BE2C (cell line): Measurements from ENCODE around the gene GNAS-AS1.

ENCODE experiments used
- DNase-seq: peaks from one replicate; pipeline ENCODE4 v3.0.0-alpha.2; 2020
- H3K27me3 ChIP-seq: fragments of 250-450 bp; sonication (Bioruptor Pico); 2 replicates; pipeline ENCODE4 v1.5.1; 2020; ENCODE audit warnings: mild to moderate bottlenecking
- H3K36me3 ChIP-seq: fragments of 250-450 bp; sonication (Bioruptor Pico); 2 replicates; pipeline ENCODE4 v1.5.1; 2020; ENCODE audit warnings: mild to moderate bottlenecking
- H3K4me1 ChIP-seq: fragments of 250-450 bp; sonication (Bioruptor Pico); 2 replicates; pipeline ENCODE4 v1.5.1; 2020
- H3K4me3 ChIP-seq: 2 replicates; pipeline ENCODE4 v1.5.1; 2011; ENCODE audit warnings: low read depth, low read length
- H3K9me3 ChIP-seq: fragments of 250-450 bp; sonication (Bioruptor Pico); 2 replicates; pipeline ENCODE4 v1.5.1; 2020
- TF ChIP-seq, protein P1 (sequence below): IDR thresholded peaks from 2 replicates; pipeline ENCODE4 v1.5.1; 2012; ENCODE audit warnings: mild to moderate bottlenecking, low read depth, low read length

The GNAS-AS1 gene

GRCh38 chr20:58892141-58892931 lies 41.6 kb upstream of the GNAS-AS1 start:
- no peaks in the 10 kb centered on the region for H3K9me3 ChIP-seq
- H3K27me3 ChIP-seq: no peaks in the 10 kb centered on the region
- DNase-seq: peak; percentile 91
- H3K4me3 ChIP-seq: peak overlapping the region; percentile 74
- peaks cover 20% of the 10 kb centered on the region for H3K4me1 ChIP-seq
- peaks cover 24% of the 10 kb centered on the region for H3K36me3 ChIP-seq
- TF ChIP-seq, protein P1, sequence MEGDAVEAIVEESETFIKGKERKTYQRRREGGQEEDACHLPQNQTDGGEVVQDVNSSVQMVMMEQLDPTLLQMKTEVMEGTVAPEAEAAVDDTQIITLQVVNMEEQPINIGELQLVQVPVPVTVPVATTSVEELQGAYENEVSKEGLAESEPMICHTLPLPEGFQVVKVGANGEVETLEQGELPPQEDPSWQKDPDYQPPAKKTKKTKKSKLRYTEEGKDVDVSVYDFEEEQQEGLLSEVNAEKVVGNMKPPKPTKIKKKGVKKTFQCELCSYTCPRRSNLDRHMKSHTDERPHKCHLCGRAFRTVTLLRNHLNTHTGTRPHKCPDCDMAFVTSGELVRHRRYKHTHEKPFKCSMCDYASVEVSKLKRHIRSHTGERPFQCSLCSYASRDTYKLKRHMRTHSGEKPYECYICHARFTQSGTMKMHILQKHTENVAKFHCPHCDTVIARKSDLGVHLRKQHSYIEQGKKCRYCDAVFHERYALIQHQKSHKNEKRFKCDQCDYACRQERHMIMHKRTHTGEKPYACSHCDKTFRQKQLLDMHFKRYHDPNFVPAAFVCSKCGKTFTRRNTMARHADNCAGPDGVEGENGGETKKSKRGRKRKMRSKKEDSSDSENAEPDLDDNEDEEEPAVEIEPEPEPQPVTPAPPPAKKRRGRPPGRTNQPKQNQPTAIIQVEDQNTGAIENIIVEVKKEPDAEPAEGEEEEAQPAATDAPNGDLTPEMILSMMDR: no peak

- Histone ChIP-seq H3K27me3 (no peaks in the 10 kb centered on the region), H3K36me3 (peaks cover 18% of the 10 kb centered on the region), H3K4me3 (peak overlapping the region; percentile 74), H3K4me1 (peaks cover 14% of the 10 kb centered on the region), H3K9me3 (no peaks in the 10 kb centered on the region)
- DNase-seq: peak; percentile 50
- TF ChIP-seq, protein P1: no peak
Measured at GRCh38 chr20:58891718-58892140, 41.0 kb upstream of the GNAS-AS1 start.

DNA sequence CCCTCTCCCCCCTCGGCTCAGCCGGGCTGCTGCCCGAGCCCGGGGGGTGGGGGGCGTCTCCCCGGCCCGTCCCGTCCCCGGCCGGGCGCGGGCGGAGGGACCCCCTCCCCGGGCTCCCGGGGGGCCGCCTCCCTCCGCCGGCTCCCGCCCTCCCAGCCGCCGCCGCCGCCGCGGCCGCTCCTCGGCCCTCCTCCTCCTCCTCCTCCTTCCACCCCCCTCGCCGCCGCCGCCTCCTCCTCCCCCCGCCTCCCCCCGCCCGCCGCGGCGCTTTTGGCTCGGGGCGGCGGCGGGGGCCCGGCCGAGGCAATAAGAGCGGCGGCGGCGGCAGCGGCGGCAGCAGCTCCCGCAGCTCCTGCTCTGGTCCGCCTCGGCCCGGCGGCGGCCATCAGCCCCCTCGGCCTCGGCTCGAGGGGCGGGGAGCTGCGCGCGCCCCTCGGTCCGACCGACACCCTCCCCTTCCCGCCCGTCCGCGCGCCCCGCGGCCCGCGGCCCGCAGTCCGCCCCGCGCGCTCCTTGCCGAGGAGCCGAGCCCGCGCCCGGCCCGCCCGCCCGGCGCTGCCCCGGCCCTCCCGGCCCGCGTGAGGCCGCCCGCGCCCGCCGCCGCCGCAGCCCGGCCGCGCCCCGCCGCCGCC lies 40.5 kb upstream of the GNAS-AS1 start:
- Histone ChIP-seq H3K27me3 (no peaks in the 10 kb centered on the region), H3K36me3 (peaks cover 13% of the 10 kb centered on the region), H3K9me3 (no peaks in the 10 kb centered on the region), H3K4me1 (peaks cover 12% of the 10 kb centered on the region), H3K4me3 (peak overlapping the region; percentile 77)
- peak; percentile 83 for DNase-seq
- TF ChIP-seq, protein P1: no peak

- H3K9me3 ChIP-seq: no peaks in the 10 kb centered on the region
- peak; percentile 90 for DNase-seq
- H3K4me1 ChIP-seq: peaks cover 8% of the 10 kb centered on the region
- H3K4me3 ChIP-seq: peak overlapping the region; percentile 77
- no peaks in the 10 kb centered on the region for H3K27me3 ChIP-seq
- TF ChIP-seq, protein P1: no peak
- H3K36me3 ChIP-seq: peaks cover 7% of the 10 kb centered on the region
Measured at GRCh38 chr20:58890518-58891085, 39.9 kb upstream of the GNAS-AS1 start.

DNA sequence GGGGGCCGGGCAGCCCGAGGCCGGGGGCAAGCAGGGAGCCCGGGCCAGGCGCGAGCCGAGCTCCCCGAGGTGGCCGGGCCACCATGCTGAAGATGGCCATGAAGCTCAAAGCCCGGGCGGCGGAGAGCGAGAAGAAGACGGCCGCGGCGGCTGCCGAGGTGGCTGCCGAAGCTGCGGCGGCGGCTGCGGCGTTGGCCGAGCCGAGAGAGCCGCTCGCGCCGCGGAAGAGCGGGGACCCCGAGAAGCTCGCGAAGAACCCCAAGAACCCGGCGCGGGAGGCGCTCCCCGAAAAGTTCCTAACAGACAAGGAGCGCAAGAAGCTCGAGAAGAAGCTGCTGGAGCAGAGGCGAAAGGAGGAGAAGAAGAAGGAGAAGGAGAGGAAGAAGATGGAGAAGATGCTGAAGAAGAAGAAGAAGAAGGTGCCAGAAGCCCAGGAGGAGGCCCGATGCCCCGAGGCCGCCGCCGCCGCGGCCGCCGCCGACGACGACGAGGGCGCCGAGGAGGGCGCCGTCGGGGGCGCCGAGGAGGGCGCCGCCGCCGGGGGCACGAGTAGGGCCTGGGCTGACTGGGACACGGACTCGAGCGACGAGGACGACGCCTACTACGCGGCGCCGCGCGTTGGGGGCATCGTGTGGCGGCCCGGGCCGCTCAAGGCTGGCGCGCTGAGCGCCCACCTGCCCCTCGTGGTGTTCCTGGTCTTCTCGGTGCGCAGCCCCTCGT lies 39.3 kb upstream of the GNAS-AS1 start:
- Histone ChIP-seq H3K36me3 (peaks cover 4% of the 10 kb centered on the region), H3K4me1 (peaks cover 3% of the 10 kb centered on the region), H3K27me3 (no peaks in the 10 kb centered on the region), H3K9me3 (no peaks in the 10 kb centered on the region), H3K4me3 (peak overlapping the region; percentile 77)
- TF ChIP-seq, protein P1: no peak
- DNase-seq: no peak
